GM18909 (cell line): Measurements from ENCODE around the gene ARSD.
A peak's percentile ranks its signal among the peaks of the same experiment; 100 is the strongest.
"Not testable (repeated sequence)": the region's sequence is repeated elsewhere in the genome, so short reads cannot be mapped to it uniquely, and the experiment has no call there.

Experiments
- ATAC-seq: cut with Tn5 transposase; IDR thresholded peaks from one replicate; pipeline ENCODE4 v1.9.1; 2021; ENCODE audit warnings: mild to moderate bottlenecking; ENCODE audit not compliant: unreplicated experiment, poor library complexity

Gene ARSD

GRCh38 chrX:2897690-2898623 lies 31.2 kb downstream of the ARSD start:
- peak; percentile 69 for ATAC-seq

- no peak for ATAC-seq
These were observed 31.8 kb downstream of the ARSD start for GRCh38 chrX:2897311-2897689.

- ATAC-seq: no peak
These were observed 34.2 kb downstream of the ARSD start for GRCh38 chrX:2894885-2895292.

- no peak for ATAC-seq
These were observed 36.3 kb downstream of the ARSD start for GRCh38 chrX:2892816-2893215.

GRCh38 chrX:2890536-2891460 lies 38.3 kb downstream of the ARSD start:
- ATAC-seq: not testable (repeated sequence)

- ATAC-seq: peak; percentile 60
These were observed 39.2 kb downstream of the ARSD start for GRCh38 chrX:2889706-2890490.

GRCh38 chrX:2889045-2889605 lies 40.0 kb downstream of the ARSD start:
- peak; percentile 11 for ATAC-seq

GRCh38 chrX:2888309-2888708 lies 40.8 kb downstream of the ARSD start:
- ATAC-seq: no peak

GRCh38 chrX:2883770-2884169 lies 45.4 kb downstream of the ARSD start:
- ATAC-seq: no peak

GRCh38 chrX:2879670-2880069 lies 49.5 kb downstream of the ARSD start:
- no peak for ATAC-seq

- ATAC-seq: no peak
These were observed 50.6 kb downstream of the ARSD start for GRCh38 chrX:2878563-2878962.

GRCh38 chrX:2875798-2876399 lies 53.2 kb downstream of the ARSD start:
- no peak for ATAC-seq

- ATAC-seq: no peak
These were observed 54.0 kb downstream of the ARSD start for GRCh38 chrX:2875136-2875481.

- no peak for ATAC-seq
These were observed 54.7 kb downstream of the ARSD start for GRCh38 chrX:2874222-2875135.

GRCh38 chrX:2872671-2873277 lies 56.4 kb downstream of the ARSD start:
- no peak for ATAC-seq

GRCh38 chrX:2871831-2872230 lies 57.3 kb downstream of the ARSD start:
- ATAC-seq: no peak

GRCh38 chrX:2870650-2871049 lies 58.5 kb downstream of the ARSD start:
- no peak for ATAC-seq

GRCh38 chrX:2867206-2867605 lies 61.9 kb downstream of the ARSD start:
- ATAC-seq: no peak
